Panc1 (cell line): ENCODE results near the gene TMEM129. TPM values are rescaled to one million over a fixed set of nuclear protein-coding genes. Genes with fewer than 3 reads are reported as not detected.
A peak's percentile ranks its signal among the peaks of the same experiment; 100 is the strongest.

Source experiments
- ATAC-seq: fragments of 200-7000 bp; cut with Tn5 transposase; 2 replicates; pipeline ENCODE4 v1.9.1; 2020; ENCODE audit warnings: mild to moderate bottlenecking, moderate library complexity
- BruUV-seq: library from RNA; stranded (reverse); fragments of 400-500 nt; replicated peaks from 2 replicates; lab custom pipeline; 2021; lab: Mats Ljungman, UMichigan
- CTCF ChIA-PET: fragments of 300-600 bp; sonication (Branson Sonifier 250); formaldehyde crosslinking; loops from one replicate; lab custom pipeline; 2022; ENCODE audit warnings: antibody characterized with exemption; lab: Charles Lee
- POLR2A ChIA-PET: fragments of 300-600 bp; sonication (Branson Sonifier 250); formaldehyde crosslinking; loops from one replicate; lab custom pipeline; 2022; ENCODE audit warnings: antibody characterized with exemption; lab: Charles Lee
- DNase-seq: peaks from one replicate; pipeline ENCODE4 v3.0.0-alpha.2; 2010; ENCODE audit warnings: low read depth, low spot score
- H3K27ac ChIP-seq: 2 replicates; pipeline ENCODE4 v1.5.1; 2011; ENCODE audit warnings: mild to moderate bottlenecking, low read length, inconsistent platforms
- H3K27me3 ChIP-seq: fragments of 200-500 bp; sonication (Bioruptor generic); 2 replicates; pipeline ENCODE4 v1.6.0; 2014; ENCODE audit warnings: low read length, inconsistent platforms; ENCODE audit not compliant: control insufficient read depth, insufficient read depth
- H3K36me3 ChIP-seq: fragments of 200-500 bp; sonication (Bioruptor generic); 2 replicates; pipeline ENCODE4 v1.5.1; 2014; ENCODE audit warnings: inconsistent platforms, mild to moderate bottlenecking, low read length, moderate library complexity; ENCODE audit not compliant: control insufficient read depth, insufficient read depth
- H3K4me1 ChIP-seq: 2 replicates; pipeline ENCODE4 v1.5.1; 2011; ENCODE audit warnings: inconsistent platforms, mild to moderate bottlenecking, low read length, moderate library complexity; ENCODE audit not compliant: control insufficient read depth, insufficient read depth
- H3K4me3 ChIP-seq, 2 experiments: 2 replicates each; pipeline ENCODE4 v1.5.1; 2011 to 2012; ENCODE audit warnings: low read depth in 2 of 2, low read length in 2 of 2, mild to moderate bottlenecking in 2 of 2, inconsistent platforms in 1 of 2, moderate library complexity in 1 of 2
- H3K9me3 ChIP-seq: fragments of 200-500 bp; sonication (Bioruptor generic); 2 replicates; pipeline ENCODE4 v1.5.1; 2014; ENCODE audit warnings: low read depth, mild to moderate bottlenecking, inconsistent platforms, low read length, moderate library complexity; ENCODE audit not compliant: control insufficient read depth, insufficient read depth
- CTCF ChIP-seq: fragments of 450-650 bp; IDR thresholded peaks from 2 replicates; pipeline ENCODE4 v1.5.1; 2017; ENCODE audit warnings: mild to moderate bottlenecking
- POLR2AphosphoS5 ChIP-seq: IDR thresholded peaks from 2 replicates; pipeline ENCODE4 v1.6.1; 2012; ENCODE audit warnings: mild to moderate bottlenecking, low read depth, low read length, moderate library complexity
- REST ChIP-seq, 2 experiments: IDR thresholded peaks; 2 replicates each; pipeline ENCODE4 v1.6.1; 2011 to 2012; ENCODE audit warnings: low read depth in 2 of 2, control low read depth in 1 of 2, low read length in 1 of 2, mild to moderate bottlenecking in 1 of 2, moderate library complexity in 1 of 2; ENCODE audit not compliant: insufficient read depth in 1 of 2
- SIN3A ChIP-seq: IDR thresholded peaks from 2 replicates; pipeline ENCODE4 v1.6.1; 2012; ENCODE audit warnings: low read depth, mild to moderate bottlenecking, low read length, moderate library complexity, borderline replicate concordance; ENCODE audit not compliant: insufficient read depth
- TCF7L2 ChIP-seq: IDR thresholded peaks from 2 replicates; pipeline ENCODE4 v1.6.1; 2011; ENCODE audit warnings: mild to moderate bottlenecking, low read depth, low read length, inconsistent platforms
- in situ Hi-C: cut with HindIII; loops from 2 replicates; pipeline ENCODE4 v1.10.0; 2016; ENCODE audit warnings: low sequenced_read_pairs, low pct_unique_long_range_greater_than_20kb
- intact Hi-C: fragments of 100-400 bp; cut with micrococcal nuclease; formaldehyde crosslinking; loops from one replicate; pipeline ENCODE4 v1.10.0; 2022; ENCODE audit not compliant: unreplicated experiment
- total RNA-seq: library from RNA; stranded (reverse); gene quantifications from one replicate; pipeline ENCODE4 v1.2.1, GENCODE V29; 2021; ENCODE audit not compliant: unreplicated experiment

The TMEM129 gene
- total RNA-seq, 1 experiment from 2014 or later, result 32.6 TPM

- Histone ChIP-seq H3K9me3 (no peaks in the 10 kb centered on the region), H3K27ac (peak overlapping the region; percentile 3; the same call in 1 of the 2 replicates), H3K36me3 (peaks cover 7% of the 10 kb centered on the region), H3K4me3 (no peak overlapping the region), H3K4me1 (peaks cover 33% of the 10 kb centered on the region), H3K27me3 (no peaks in the 10 kb centered on the region)
- no peak for ATAC-seq
- TF ChIP-seq SIN3A (no peak), POLR2AphosphoS5 (no peak), TCF7L2 (no peak), CTCF (no peak), REST (IDR thresholded peaks at IDR 0.05; ENCODE audit: insufficient read depth in 1 of 2, low read depth in 2 of 2, low read length in 1 of 2) (no peak)
- in situ Hi-C loops, result no loop called here
- CTCF ChIA-PET, result interaction anchor here (1.8 kb wide), 1 partner anchor 32 kb away, joined by 6 read pairs; no protein-coding TSS in a partner anchor
- POLR2A ChIA-PET, result no interaction called here
- intact Hi-C loops, result no loop called here
- BruUV-seq, result no TSS peak
- DNase-seq, result no peak
Measured at GRCh38 chr4:1725521-1725920, 4.4 kb upstream of the TMEM129 start.

- POLR2A ChIA-PET, result no interaction called here
- Histone ChIP-seq H3K4me3 (peak overlapping the region; percentile 64 to 68), H3K27ac (peak overlapping the region; percentile 89), H3K36me3 (peaks cover 7% of the 10 kb centered on the region), H3K27me3 (no peaks in the 10 kb centered on the region), H3K9me3 (no peaks in the 10 kb centered on the region), H3K4me1 (peaks cover 40% of the 10 kb centered on the region)
- DNase-seq (no peak), ATAC-seq (no peak)
- TSS peak; percentile 55 for BruUV-seq
- in situ Hi-C loops, result no loop called here
- TF ChIP-seq TCF7L2, result no peak
- TF ChIP-seq REST (IDR thresholded peaks at IDR 0.05; ENCODE audit: insufficient read depth in 1 of 2, low read depth in 2 of 2, low read length in 1 of 2), result no peak
- no peak for TF ChIP-seq CTCF
- no peak for TF ChIP-seq POLR2AphosphoS5
- no peak for TF ChIP-seq SIN3A
- CTCF ChIA-PET, result no interaction called here
- intact Hi-C loops, result no loop called here
Measured at GRCh38 chr4:1723131-1723801, 2.1 kb upstream of the TMEM129 start.
